Gastrocnemius medialis (tissue), 4 donors: ENCODE results near the gene ATP11A.

Experiments
- CTCF ChIP-seq, 5 experiments: fragments of 450-650 bp in 3 of 5; fragments of 200-600 bp in 2 of 5; sonication (generic) in 2 of 5; IDR thresholded peaks in 4 of 5; conservative IDR thresholded peaks in 1 of 5; 1 replicate in 4 of 5; 2 replicates in 1 of 5; pipeline ENCODE4 v1.5.1; 2016 to 2019; ENCODE audit warnings: antibody characterized with exemption in 5 of 5, mild to moderate bottlenecking in 3 of 5, moderate library complexity in 3 of 5
- POLR2A ChIP-seq, 2 donors: fragments of 450-650 bp; IDR thresholded peaks; one replicate each; pipeline ENCODE4 v1.6.1; 2017; ENCODE audit warnings: antibody characterized with exemption in 2 of 2, mild to moderate bottlenecking in 2 of 2, moderate library complexity in 2 of 2

- no peak for TF ChIP-seq CTCF (IDR thresholded peaks at IDR 0.05 in 4 of 5, conservative IDR thresholded peaks at IDR 0.05 in 1 of 5)
- no peak for TF ChIP-seq POLR2A (IDR thresholded peaks at IDR 0.05)
These were observed 67.3 kb downstream of the ATP11A start for GRCh38 chr13:112756967-112757758.
